Bronchial epithelial cell (primary cell): Measurements from ENCODE around the gene ALG2. TPM values are rescaled to one million over a fixed set of nuclear protein-coding genes. Genes with fewer than 3 reads are reported as not detected.
"Not testable (repeated sequence)": the region's sequence is repeated elsewhere in the genome, so short reads cannot be mapped to it uniquely, and the experiment has no call there.

Experiments used
- DNase-seq: peaks from one replicate; pipeline ENCODE4 v3.0.0-alpha.2; 2010; ENCODE audit warnings: low read depth
- FAIRE-seq: peaks from 2 replicates; lab custom pipeline; 2011; peaks lifted over from hg19 to GRCh38; lab: Jason Lieb, UNC
- H3K27me3 ChIP-seq: 2 replicates; pipeline ENCODE4 v1.5.1; 2011; ENCODE audit warnings: low read length; ENCODE audit not compliant: control insufficient read depth, insufficient read depth
- H3K36me3 ChIP-seq: 2 replicates; pipeline ENCODE4 v1.5.1; 2011; ENCODE audit warnings: low read length; ENCODE audit not compliant: control insufficient read depth, insufficient read depth
- H3K4me3 ChIP-seq: 2 replicates; pipeline ENCODE4 v1.5.1; 2011; ENCODE audit warnings: mild to moderate bottlenecking, low read depth, low read length, control low read depth
- CTCF ChIP-seq: IDR thresholded peaks from 2 replicates; pipeline ENCODE4 v1.5.1; 2011; ENCODE audit warnings: mild to moderate bottlenecking, moderate library complexity, low read length, control low read depth, inconsistent platforms; ENCODE audit not compliant: insufficient read depth, severe bottlenecking
- total RNA-seq: library from RNA; depleted of rRNA; stranded (reverse); fragments of >200 nt; gene quantifications from 2 replicates; pipeline ENCODE4 v1.2.1, GENCODE V29; 2014

ALG2 gene
- total RNA-seq, 1 donor from 2014 or later = 33.2 TPM

GRCh38 chr9:99197124-99197630 is 24.6 kb downstream of the ALG2 start:
- FAIRE-seq (no peak), DNase-seq (no peak)
- Histone ChIP-seq H3K36me3 (no peaks in the 10 kb centered on the region), H3K27me3 (no peaks in the 10 kb centered on the region), H3K4me3 (no peak overlapping the region)
- no peak for TF ChIP-seq CTCF

DNA sequence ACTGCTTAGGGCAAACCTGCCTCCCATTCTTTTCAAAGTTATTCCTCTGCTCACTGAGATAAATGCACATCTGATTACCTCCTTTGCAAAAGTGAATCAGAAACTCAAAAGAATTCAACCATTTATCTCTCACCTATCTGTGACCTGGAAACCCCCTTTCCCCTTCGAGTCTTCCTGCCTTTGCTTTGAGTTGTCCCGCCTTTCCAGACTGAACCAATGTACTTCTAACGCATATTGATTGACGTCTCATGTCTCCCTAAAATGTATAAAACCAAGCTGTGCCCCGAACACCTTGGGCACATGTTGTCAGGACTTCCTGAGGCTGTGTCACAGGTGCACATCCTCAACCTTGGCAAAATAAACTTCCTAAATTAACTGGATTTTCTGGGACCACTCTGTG is 25.3 kb downstream of the ALG2 start:
- not testable (repeated sequence) for DNase-seq, H3K27me3 ChIP-seq, FAIRE-seq, H3K36me3 ChIP-seq, H3K4me3 ChIP-seq

DNA sequence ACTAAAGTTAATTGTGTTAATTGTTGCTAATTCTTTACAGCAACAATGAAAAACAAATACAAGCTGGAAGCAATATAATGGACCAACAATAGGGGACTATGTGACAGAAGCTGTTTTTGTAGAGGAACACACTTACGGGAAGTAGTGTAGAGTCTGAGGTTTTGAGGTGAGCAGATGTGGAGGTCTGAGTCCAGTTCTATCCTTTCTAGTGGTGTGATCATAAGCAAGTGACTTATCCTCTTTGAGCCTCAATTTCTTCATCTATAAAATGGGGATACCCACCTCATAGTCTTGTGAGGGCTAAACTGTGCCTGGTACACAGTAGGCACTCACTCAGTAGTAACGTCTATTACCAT is 28.3 kb downstream of the ALG2 start:
- DNase-seq (no peak), FAIRE-seq (no peak)
- TF ChIP-seq CTCF = no peak
- no peaks in the 10 kb centered on the region for H3K36me3 ChIP-seq
- H3K4me3 ChIP-seq = no peak overlapping the region
- no peaks in the 10 kb centered on the region for H3K27me3 ChIP-seq

DNA sequence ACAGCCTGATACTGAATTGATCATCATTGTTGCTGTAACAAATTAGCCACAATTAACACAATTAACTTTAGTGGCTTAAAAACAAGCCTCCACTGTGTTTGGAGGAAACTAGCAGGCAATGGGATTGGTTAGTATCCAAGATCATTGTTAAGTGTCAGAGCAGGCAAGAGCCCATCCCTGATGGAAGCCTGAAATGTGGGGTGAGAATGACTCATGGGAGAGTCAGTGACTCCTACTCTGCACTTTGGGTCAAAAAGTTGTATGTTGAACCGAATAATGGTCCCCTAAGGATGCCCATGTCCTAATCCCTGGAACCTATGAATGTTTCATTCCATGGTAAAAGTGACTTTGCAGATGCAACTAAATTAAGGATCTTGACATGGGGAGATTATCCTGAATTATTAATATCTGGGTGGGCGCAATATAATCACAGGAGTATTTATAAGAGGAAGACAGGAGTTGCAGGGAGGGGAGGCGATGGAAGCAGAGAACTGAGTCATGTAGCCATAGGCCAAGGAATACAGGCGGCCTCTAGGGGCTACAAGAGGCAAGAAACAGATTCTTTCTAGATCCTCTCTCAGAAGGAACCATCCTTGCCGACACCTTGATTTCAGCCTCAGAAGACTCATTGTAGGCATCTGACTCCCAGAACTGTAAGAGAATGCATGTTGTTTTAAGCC is 28.8 kb downstream of the ALG2 start:
- no peaks in the 10 kb centered on the region for H3K27me3 ChIP-seq
- DNase-seq (peak; percentile 9), FAIRE-seq (no peak)
- TF ChIP-seq CTCF = peak; percentile 20
- H3K36me3 ChIP-seq = no peaks in the 10 kb centered on the region
- H3K4me3 ChIP-seq = no peak overlapping the region

DNA sequence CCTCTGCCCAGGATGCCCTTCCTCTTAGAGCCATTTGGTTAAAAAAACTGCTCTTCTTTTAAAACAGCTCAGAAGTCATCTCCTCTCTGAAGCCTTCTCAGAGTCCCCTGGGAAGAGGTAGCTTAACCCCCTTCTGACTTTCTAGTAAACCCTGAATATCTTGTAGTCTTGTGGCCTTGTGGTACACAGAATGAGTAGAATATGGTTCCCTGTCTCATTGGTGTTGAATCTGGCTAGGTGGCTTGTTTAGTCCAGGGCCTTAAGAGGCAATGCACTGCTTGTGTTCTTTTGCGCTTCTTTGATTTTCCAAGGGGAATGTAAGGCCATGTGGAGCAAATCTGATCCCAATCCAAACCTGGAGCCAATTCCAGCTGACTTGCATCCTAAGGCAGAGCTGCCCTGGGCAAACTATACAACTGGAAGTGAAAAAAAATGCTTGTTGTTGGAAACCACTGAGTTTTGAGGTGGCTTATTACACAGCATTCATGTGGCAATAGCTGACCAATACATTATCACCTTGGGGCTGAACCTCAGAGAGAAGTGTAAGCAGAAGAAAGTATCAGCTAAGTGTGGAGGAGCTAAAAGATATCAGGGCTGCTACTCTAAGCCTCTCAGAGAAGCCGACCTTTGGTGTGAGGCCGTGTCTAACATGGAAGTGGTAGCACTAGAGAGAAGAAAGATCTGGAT is 31.0 kb downstream of the ALG2 start:
- FAIRE-seq (no peak), DNase-seq (no peak)
- H3K36me3 ChIP-seq = no peaks in the 10 kb centered on the region
- H3K27me3 ChIP-seq = peaks cover 2% of the 10 kb centered on the region
- H3K4me3 ChIP-seq = no peak overlapping the region
- TF ChIP-seq CTCF = no peak

DNA sequence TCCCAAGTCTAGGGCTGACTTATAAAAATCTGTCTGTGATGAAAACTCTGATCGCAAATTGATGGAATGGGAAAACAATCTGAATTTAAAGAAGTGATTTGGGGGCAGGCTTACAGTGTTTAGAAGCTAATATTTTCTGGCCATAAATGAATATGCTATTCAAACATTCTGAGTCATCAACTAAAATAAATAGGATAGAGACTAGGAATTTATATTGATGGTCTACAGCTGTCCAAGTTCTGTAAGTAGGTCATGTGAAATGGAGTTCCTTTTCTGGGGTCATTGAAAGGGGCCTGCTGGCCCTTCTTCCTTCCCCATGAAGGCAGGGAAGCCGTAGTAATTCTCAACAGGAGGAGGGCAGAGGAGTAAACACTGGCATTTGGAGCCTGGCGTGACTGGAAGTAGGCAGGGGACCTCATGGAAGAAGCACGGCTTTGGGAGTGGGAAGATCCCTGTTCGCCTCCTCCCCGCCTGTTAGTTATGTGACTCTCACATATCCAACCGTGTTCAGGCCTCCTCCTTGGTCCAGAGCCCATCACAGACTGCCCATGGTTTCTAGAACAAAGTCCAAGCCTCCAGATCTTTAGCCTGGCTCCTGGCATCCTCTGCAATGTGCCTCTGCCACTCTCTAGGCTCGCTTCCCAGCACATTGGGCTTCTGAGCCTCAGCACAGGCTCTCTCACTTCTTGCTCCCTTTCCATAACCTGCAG is 31.7 kb downstream of the ALG2 start:
- no peak for TF ChIP-seq CTCF
- no peak for DNase-seq
- H3K4me3 ChIP-seq = no peak overlapping the region

More for the DNA sequence above, 31.7 kb downstream of the ALG2 start:
- Histone ChIP-seq H3K36me3 (no peaks in the 10 kb centered on the region), H3K27me3 (peaks cover 2% of the 10 kb centered on the region)
- FAIRE-seq = no peak
